ENCODE data around the gene LILRA5. TPM values are rescaled to one million over a fixed set of nuclear protein-coding genes. Genes with fewer than 3 reads are reported as not detected.
A peak's percentile ranks its signal among the peaks of the same experiment; 100 is the strongest.

Gene LILRA5
- total and polyA plus RNA-seq, 2 of the 8 experiments (the other 6 are each of a cell fraction or from before 2014, with no cell fraction given), result not detected

GRCh38 chr19:54339646-54340358, 26.8 kb upstream of the LILRA5 start:
- H3K23ac ChIP-seq (ENCODE audit: insufficient read length), result no peak overlapping the region
- H3K14ac ChIP-seq (ENCODE audit: insufficient read length), result no peak overlapping the region
- POLR2A ChIA-PET (ENCODE audit: partially characterized antibody), result no interaction called here
- H4K20me1 ChIP-seq (replicated peaks in 1 of 2; ENCODE audit: control insufficient read depth in 1 of 2, insufficient read depth in 2 of 2, low read length in 2 of 2), result no peaks in the 10 kb centered on the region
- no peak overlapping the region for H3K4me3 ChIP-seq (ENCODE audit: extremely low read depth in 1 of 4, insufficient read depth in 2 of 4, low read depth in 3 of 4, low read length in 4 of 4)
- H3K4ac ChIP-seq (replicated peaks; ENCODE audit: insufficient read length, low read depth, low read length), result no peak overlapping the region
- FAIRE-seq, result no peak
- H2AFZ ChIP-seq (ENCODE audit: low read length), result no peak overlapping the region
- no peak overlapping the region for H4K91ac ChIP-seq (replicated peaks; ENCODE audit: insufficient read length, low read length)
- no peak overlapping the region for H2BK20ac ChIP-seq (ENCODE audit: low read length)
- H4K8ac ChIP-seq (ENCODE audit: extremely low read depth, insufficient read depth, low read length), result peak overlapping the region; percentile 88; the same call in 1 of the 2 replicates
- DNase-seq (ENCODE audit: low read depth in 1 of 2, low spot score in 2 of 2), result no peak
- no peaks in the 10 kb centered on the region for H3K36me3 ChIP-seq (ENCODE audit: control insufficient read depth in 2 of 4, insufficient read depth in 4 of 4, low read length in 3 of 4)
- H3K18ac ChIP-seq (ENCODE audit: extremely low read depth, low read length), result no peak overlapping the region
- H3K4me1 ChIP-seq (replicated peaks in 1 of 4; ENCODE audit: control insufficient read depth in 3 of 4, insufficient read depth in 4 of 4, low read length in 3 of 4), result no peaks in the 10 kb centered on the region; a peak in 1 of 7 replicates
- no peaks in the 10 kb centered on the region for H3K79me2 ChIP-seq (ENCODE audit: control insufficient read depth in 1 of 2, insufficient read depth in 2 of 2, low read length in 2 of 2)
- H2BK15ac ChIP-seq (ENCODE audit: low read length), result no peak overlapping the region
- CTCF ChIA-PET (ENCODE audit: partially characterized antibody), result interaction anchor here (1.4 to 1.5 kb wide), 2 partner anchors 15 to 52 kb away, joined by 4 to 5 read pairs; no protein-coding TSS in a partner anchor
- no peak for TF ChIP-seq SIRT6 (IDR thresholded peaks at IDR 0.05; ENCODE audit: low read length)
- TF ChIP-seq NRF1 (IDR thresholded peaks at IDR 0.05; ENCODE audit: low read depth, low read length), result no peak
- TF ChIP-seq POU5F1 (IDR thresholded peaks at IDR 0.05; ENCODE audit: low read depth, low read length), result no peak
- no peak for TF ChIP-seq TBP (IDR thresholded peaks at IDR 0.05; ENCODE audit: low read depth, low read length)
- TF ChIP-seq MAX (IDR thresholded peaks at IDR 0.05), result no peak
- no peak for TF ChIP-seq ATF2 (IDR thresholded peaks at IDR 0.05; ENCODE audit: low read length)
- H2BK12ac ChIP-seq (ENCODE audit: low read depth, low read length), result no peak overlapping the region
- H3K56ac ChIP-seq (replicated peaks; ENCODE audit: insufficient read length, low read depth, low read length), result no peak overlapping the region
- no peaks in the 10 kb centered on the region for H3K9me3 ChIP-seq (ENCODE audit: insufficient read depth in 2 of 2, low read depth in 1 of 2, low read length in 1 of 2)
- no peak overlapping the region for H2BK5ac ChIP-seq (ENCODE audit: low read depth, low read length)
- no peaks in the 10 kb centered on the region for H3K23me2 ChIP-seq (ENCODE audit: low read depth, low read length)
- no peak overlapping the region for H2BK120ac ChIP-seq (replicated peaks; ENCODE audit: low read depth, low read length)
- H3K4me2 ChIP-seq (ENCODE audit: insufficient read depth in 1 of 2, low read depth in 2 of 2, low read length in 2 of 2), result no peak overlapping the region
- H2AK5ac ChIP-seq (ENCODE audit: low read depth, low read length), result no peak overlapping the region
- no peaks in the 10 kb centered on the region for H3K27me3 ChIP-seq (replicated peaks in 1 of 4; ENCODE audit: control insufficient read depth in 3 of 4, extremely low read depth in 1 of 4, insufficient read depth in 3 of 4, low read length in 3 of 4)
- no peak overlapping the region for H3K9ac ChIP-seq (replicated peaks in 1 of 4; ENCODE audit: extremely low read depth in 1 of 4, low read depth in 3 of 4, low read length in 3 of 4)
- WGBS, 2 experiments (ENCODE audit: extremely low coverage in 1 of 2, insufficient coverage in 1 of 2, insufficient read length in 1 of 2, insufficient replicate concordance in 2 of 2, low coverage in 1 of 2, low lambda C conversion rate in 2 of 2, missing lambda C conversion rate in 1 of 2), result 91% methylated on average over 7 of the region's 9 CpGs; no CpG with 5 or more reads in 1 of the 2 experiments
- H3K27ac ChIP-seq (ENCODE audit: low read depth, low read length), result no peak overlapping the region
- no peaks in the 10 kb centered on the region for H3K79me1 ChIP-seq (ENCODE audit: low read depth, low read length)
- H4K5ac ChIP-seq (ENCODE audit: insufficient read length, low read depth, low read length), result no peak overlapping the region

Data from H1 (cell line).